Stimulated activated CD4-positive, alpha-beta T cell treated with anti-CD3 and anti-CD28 coated beads, Interleukin-12 subunit alpha, Interleukin-12 subunit beta, amount 100 ng/mL, for 48 hours (primary cell): ENCODE measurements around the gene FKRP.
"Not testable (repeated sequence)": the region's sequence is repeated elsewhere in the genome, so short reads cannot be mapped to it uniquely, and the experiment has no call there.

Experiments used
- DNase-seq, 3 donors: peaks; one replicate each; pipeline ENCODE4 v3.0.0-alpha.2; 2020; ENCODE audit warnings: low read depth in 2 of 3, low spot score in 1 of 3

Gene FKRP, protein sequence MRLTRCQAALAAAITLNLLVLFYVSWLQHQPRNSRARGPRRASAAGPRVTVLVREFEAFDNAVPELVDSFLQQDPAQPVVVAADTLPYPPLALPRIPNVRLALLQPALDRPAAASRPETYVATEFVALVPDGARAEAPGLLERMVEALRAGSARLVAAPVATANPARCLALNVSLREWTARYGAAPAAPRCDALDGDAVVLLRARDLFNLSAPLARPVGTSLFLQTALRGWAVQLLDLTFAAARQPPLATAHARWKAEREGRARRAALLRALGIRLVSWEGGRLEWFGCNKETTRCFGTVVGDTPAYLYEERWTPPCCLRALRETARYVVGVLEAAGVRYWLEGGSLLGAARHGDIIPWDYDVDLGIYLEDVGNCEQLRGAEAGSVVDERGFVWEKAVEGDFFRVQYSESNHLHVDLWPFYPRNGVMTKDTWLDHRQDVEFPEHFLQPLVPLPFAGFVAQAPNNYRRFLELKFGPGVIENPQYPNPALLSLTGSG

DNA sequence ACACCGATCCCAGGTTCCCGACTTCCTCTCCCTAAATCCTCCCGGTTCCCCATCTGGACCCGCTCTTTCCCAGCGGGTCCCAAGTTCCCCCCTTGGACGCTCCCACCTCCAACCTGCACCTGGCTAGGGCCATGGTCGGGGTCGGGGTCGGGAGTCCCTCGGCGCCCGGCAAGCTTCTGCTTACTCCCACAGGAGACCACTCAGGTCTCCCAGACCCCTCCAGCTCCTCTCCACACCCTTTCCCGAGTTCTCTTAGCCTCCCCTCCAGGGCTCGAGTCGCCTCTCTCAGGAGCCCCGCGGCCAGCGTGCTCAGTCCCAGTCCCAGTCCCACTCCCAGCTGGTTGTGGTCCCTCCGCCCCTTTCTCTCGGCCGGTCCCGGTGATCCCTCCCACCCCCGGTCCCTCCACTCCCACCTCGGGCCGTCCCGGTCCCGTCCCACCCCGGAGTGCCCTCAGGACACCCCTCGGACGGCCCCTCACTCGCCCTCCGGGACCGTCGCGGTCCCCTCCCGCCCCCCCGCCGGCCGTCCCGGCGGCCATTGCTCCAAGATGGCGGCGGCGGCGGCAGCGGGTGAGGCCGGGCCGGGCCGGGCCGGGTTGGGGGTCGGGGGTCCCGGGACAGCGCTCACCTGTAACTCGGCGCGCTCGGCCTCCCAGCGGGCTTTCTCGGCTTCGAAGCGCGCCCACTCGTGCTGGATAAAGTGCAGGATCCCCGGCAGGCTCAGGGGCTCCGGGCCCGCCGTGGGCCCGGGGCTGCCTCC lies at the start of gene FKRP:
Gene FKRP (plus strand): TSS at position 537 of the 760 bp plus-strand sequence. CDS start 9,394 bp downstream, outside the sequence.
- peak in 1 of 3 donors; percentile 23 for DNase-seq

GRCh38 chr19:46696866-46697203 lies 49.0 kb upstream of the FKRP start:
- no peak for DNase-seq

GRCh38 chr19:46697204-46697960 lies 48.5 kb upstream of the FKRP start:
- DNase-seq: no peak

GRCh38 chr19:46698395-46699321 lies 47.2 kb upstream of the FKRP start:
- no peak for DNase-seq

DNA sequence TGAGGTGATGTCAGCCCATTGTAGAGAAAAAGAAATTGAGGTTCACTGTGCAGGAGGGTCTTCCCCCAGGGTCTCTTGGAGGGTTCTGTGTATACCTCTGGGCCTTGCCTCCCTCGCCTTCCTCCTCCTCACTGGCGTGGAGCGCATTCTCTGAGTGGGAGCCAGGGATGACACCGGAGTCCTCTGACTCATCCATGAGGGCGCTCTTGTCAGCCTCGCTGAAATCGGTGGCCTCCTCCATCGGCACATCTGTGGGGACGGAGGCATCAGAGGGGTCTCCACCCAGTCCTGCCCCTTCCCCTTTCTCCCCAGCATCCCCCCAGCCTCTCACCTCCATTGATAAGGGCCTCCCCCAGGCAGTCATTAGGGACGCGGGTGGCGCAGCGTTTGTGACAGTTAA lies 45.2 kb upstream of the FKRP start:
- no peak for DNase-seq

DNA sequence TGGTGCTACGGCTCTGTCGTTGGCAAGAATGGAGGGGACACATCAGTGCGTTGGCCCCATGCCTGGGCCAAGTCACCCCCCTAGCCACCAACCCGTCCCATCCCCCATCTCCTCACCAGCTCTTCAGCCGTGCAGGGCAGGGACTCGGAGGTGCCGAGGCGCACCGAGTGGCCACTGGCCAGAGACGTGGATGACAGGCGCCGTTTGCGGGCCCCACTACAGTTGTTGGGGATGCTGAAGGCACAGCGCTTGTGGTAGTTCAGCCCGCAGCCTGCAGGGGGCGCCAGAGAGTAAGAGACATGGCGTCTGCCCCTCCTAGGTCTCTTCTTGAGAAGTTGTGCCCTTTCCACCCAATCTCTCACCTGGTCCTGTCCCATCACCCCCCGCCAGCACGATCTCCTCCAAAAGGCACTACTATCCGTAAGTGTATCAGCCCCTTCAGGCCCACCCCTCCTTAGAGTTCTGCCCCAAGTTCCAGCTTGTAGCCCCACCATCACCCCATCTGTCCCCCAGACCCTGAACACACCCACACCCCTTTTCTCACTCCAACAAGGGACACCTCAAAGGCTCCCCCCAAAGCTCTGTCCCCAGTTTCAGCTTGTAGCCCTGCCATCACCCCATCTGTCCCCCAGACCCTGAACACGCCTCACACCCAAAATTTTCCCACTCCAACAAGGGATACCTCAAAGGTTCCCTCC lies 41.3 kb upstream of the FKRP start:
- peak; percentile 70 to 94 (median 76) for DNase-seq

DNA sequence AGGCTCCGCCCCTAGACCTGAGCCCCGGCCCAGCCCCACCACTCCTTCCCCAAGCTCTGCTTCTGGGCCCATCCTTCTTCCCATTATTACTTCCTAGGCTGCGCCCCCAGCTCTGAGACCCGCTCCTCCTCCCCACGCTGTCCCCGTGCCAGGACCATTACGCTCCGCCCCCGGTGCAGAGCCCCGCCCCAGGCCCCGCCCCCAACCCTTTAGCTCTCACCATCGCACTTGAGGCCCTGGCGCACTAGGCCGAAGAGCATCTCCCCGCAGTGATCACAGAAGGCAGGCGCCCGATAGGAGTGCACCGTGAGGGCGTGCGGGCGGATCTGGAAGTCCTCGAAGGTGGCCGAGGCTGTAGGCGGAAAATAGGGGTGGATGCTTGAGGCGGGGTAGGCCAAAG lies 35.2 kb upstream of the FKRP start:
- DNase-seq: no peak

GRCh38 chr19:46712768-46713338 lies 33.0 kb upstream of the FKRP start:
- not testable (repeated sequence) for DNase-seq

GRCh38 chr19:46713781-46714443 lies 31.9 kb upstream of the FKRP start:
- peak; percentile 46 to 55 (median 47) for DNase-seq

GRCh38 chr19:46714444-46715106 lies 31.3 kb upstream of the FKRP start:
- DNase-seq: no peak

GRCh38 chr19:46715620-46715974 lies 30.3 kb upstream of the FKRP start:
- DNase-seq: no peak

DNA sequence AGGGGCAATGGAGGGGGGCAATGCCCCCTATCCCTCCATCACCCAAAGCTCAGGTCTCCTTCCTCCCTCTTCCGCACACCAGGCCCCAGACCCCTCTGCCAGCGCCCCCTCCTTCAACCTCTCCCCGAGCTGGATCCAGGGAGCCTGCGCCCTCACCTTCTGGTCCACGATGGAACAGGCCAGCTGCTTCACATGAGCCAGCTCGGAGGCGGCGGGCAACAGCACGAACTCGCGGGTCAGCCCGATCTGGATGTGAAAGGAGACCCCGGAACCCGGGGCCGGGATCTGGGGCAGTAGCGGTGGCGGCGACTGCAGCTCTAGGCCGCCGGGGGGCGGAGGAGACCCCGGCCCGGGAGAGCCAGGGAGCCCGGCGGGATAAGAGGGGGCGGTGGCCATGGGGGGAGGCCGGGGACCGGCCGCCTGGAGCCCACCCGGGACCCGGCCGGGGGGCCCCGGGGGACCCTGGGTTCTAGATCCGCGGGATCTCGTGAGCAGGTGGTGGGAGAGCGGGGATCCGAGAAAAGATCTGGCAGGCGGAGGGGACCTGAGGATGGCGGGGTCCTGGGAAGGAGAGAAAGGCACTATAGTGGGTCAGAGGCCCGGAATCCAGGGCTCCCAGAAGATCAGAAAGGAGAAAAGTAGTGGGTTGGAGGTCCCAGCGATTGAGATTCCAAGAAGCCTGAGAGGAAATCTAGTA lies 29.7 kb upstream of the FKRP start:
- DNase-seq: no peak

GRCh38 chr19:46716672-46717033 lies 29.2 kb upstream of the FKRP start:
- no peak for DNase-seq

DNA sequence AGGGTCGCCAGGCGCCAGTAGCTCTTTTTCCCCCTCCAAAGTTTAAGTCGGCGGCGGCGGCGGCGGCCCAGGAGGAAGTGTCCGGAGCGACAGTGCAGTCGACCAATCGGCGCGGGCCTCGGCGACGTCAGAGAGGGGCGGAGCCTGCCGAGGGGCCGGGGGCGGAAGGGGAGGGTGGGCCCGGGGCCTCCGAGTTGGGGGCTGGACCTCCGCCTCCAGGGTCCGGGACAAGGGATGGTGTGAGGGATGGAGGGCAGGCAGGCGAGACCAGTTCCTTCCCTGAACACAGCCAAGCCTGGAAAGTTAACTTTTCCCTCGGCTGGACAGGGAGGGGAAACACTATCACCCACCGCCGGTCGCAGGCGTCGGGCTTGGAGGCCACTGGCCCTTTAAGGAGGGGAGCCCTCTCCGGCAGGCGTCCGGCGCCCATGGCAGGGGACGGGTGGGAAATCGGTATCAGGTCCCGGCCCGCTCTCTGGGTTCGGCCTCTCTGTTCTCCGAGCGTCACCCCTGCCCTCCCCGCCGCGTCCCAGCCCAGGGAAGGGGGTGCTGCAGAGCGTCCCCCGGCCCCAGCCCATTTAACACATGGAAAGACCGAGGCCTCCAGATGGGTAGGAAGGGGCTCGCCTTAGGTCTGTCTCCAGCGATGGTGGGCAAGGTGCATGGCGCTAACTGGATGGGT lies 28.7 kb upstream of the FKRP start, which contains the start of gene PRKD2:
Gene PRKD2 (minus strand): TSS at position 81 of the 682 bp plus-strand sequence. CDS start 744 bp downstream, outside the sequence.
- peak; percentile 80 to 89 (median 85) for DNase-seq

DNA sequence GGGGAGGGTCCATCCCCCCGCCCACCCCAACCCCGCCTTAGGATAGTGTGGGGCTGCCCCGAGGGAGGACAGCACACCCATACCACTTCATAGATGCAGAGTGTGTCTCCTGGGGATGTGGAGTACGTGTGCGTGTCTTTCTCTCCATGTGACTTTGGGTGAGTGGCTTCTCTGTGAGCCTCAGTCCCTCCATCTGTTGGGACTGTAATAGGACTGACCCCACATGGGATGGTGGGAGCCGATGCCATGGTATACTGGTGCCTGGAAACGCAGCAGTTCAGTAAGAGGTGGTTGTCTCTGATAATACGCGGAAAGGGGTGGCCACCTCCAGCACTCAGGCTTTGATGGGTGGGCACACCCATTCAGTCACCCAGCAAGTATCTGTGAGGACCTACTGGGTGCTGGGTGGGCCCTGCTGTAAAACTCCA lies 28.1 kb upstream of the FKRP start:
- no peak for DNase-seq

GRCh38 chr19:46718157-46718933 lies 27.5 kb upstream of the FKRP start:
- peak in 1 of 3 donors; percentile 43 for DNase-seq
